ENCODE measurements around the gene KCNF1. TPM values are rescaled to one million over a fixed set of nuclear protein-coding genes. Genes with fewer than 3 reads are reported as not detected.

KCNF1 gene
- total RNA-seq, 1 experiment from 2014 or later, result 3.2 TPM

DNA sequence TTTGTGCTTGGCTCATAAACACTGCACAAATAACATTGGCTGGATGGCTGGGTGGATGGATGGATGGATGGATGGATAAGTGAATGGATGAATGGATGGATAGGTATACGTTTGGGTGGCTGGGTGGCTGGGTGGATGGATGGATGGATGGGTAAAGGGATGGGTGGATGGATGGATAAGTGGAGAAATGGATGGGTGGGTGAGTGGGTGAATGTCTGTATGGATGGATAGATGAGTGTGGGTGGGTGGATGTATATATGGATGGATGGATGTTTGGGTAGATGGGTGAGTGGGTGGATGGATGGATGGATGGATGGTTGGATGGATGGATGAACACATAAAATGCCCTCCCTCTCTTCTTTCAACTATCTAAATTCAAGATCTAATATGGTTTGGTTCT is 38.1 kb downstream of the KCNF1 start:
- TF ChIP-seq, protein P1, sequence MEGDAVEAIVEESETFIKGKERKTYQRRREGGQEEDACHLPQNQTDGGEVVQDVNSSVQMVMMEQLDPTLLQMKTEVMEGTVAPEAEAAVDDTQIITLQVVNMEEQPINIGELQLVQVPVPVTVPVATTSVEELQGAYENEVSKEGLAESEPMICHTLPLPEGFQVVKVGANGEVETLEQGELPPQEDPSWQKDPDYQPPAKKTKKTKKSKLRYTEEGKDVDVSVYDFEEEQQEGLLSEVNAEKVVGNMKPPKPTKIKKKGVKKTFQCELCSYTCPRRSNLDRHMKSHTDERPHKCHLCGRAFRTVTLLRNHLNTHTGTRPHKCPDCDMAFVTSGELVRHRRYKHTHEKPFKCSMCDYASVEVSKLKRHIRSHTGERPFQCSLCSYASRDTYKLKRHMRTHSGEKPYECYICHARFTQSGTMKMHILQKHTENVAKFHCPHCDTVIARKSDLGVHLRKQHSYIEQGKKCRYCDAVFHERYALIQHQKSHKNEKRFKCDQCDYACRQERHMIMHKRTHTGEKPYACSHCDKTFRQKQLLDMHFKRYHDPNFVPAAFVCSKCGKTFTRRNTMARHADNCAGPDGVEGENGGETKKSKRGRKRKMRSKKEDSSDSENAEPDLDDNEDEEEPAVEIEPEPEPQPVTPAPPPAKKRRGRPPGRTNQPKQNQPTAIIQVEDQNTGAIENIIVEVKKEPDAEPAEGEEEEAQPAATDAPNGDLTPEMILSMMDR (conservative IDR thresholded peaks at IDR 0.05), result no peak
- Histone ChIP-seq H3K56ac (ENCODE audit: insufficient read length, low read depth, low read length) (no peak overlapping the region), H2AK5ac (ENCODE audit: insufficient read length, low read length) (no peak overlapping the region), H2BK5ac (ENCODE audit: insufficient read length, low read length) (no peak overlapping the region), H3K9me3 (ENCODE audit: control insufficient read depth, low read depth, low read length) (no peaks in the 10 kb centered on the region), H3K27ac (ENCODE audit: insufficient read length, low read depth, low read length) (no peak overlapping the region), H4K91ac (ENCODE audit: insufficient read length, low read depth, low read length) (no peak overlapping the region), H2BK15ac (ENCODE audit: low read depth, low read length) (no peak overlapping the region), H3K4me1 (ENCODE audit: insufficient read depth, low read length) (no peaks in the 10 kb centered on the region), H2BK20ac (ENCODE audit: low read depth, low read length, poor library complexity, severe bottlenecking) (no peak overlapping the region), H4K8ac (replicated peaks; ENCODE audit: insufficient read length, low read depth, low read length) (no peak overlapping the region), H4K20me1 (ENCODE audit: control insufficient read depth, insufficient read depth, insufficient read length) (no peaks in the 10 kb centered on the region), H2AFZ (ENCODE audit: low read length) (no peak overlapping the region), H3K14ac (ENCODE audit: insufficient read depth, low read length) (no peak overlapping the region), H3K79me2 (ENCODE audit: insufficient read depth, low read length) (no peaks in the 10 kb centered on the region), H3T11ph (ENCODE audit: low read length) (no peak overlapping the region), H3K79me1 (ENCODE audit: insufficient read depth, low read depth, low read length, poor library complexity, severe bottlenecking) (no peaks in the 10 kb centered on the region), H3K23ac (ENCODE audit: insufficient read length, low read depth, low read length) (no peak overlapping the region), H2BK120ac (ENCODE audit: low read depth, low read length, poor library complexity, severe bottlenecking) (no peak overlapping the region), H3K4me2 (ENCODE audit: insufficient read depth, insufficient read length, low read length) (no peak overlapping the region), H3K23me2 (ENCODE audit: insufficient read length, low read depth, low read length, poor library complexity, severe bottlenecking) (no peaks in the 10 kb centered on the region), H3K9ac (ENCODE audit: extremely low read depth, insufficient read length, low read length) (no peak overlapping the region), H4K5ac (ENCODE audit: insufficient read length, low read depth, low read length) (no peak overlapping the region), H2BK12ac (ENCODE audit: insufficient read length, low read depth, low read length) (no peak overlapping the region), H3K4ac (ENCODE audit: low read depth, low read length) (no peak overlapping the region), H3K18ac (ENCODE audit: insufficient read length, low read depth, low read length) (no peak overlapping the region), H3K27me3 (ENCODE audit: insufficient read depth, low read length) (no peaks in the 10 kb centered on the region)
- H3K36me3 Mint-ChIP-seq (ENCODE audit: insufficient read depth in 1 of 3, low read depth in 3 of 3), result peaks cover 6 to 11% (median 10%) of the 10 kb centered on the region in 3 experiments
- DNase-seq, result no peak
- peaks cover 3% of the 10 kb centered on the region for H3K27me3 Mint-ChIP-seq (ENCODE audit: low read depth)
- peaks cover 18 to 21% of the 10 kb centered on the region in 2 experiments for H3K9me3 Mint-ChIP-seq
- 0 out of 4 replicates have a peak, but pooled peaks cover 0 to 6% of the 10 kb centered on the region in 2 experiments for H3K4me1 Mint-ChIP-seq
- WGBS (ENCODE audit: extremely low coverage, insufficient read length, low lambda C conversion rate), result no CpG with 5 or more reads among the region's 1 CpG
- H3K4me3 Mint-ChIP-seq, result no peak overlapping the region
- H3K27ac Mint-ChIP-seq, result peak overlapping the region in 1 of 3 experiments; percentile 66; a peak in 1 of 7 replicates

Data from H9 (cell line).